Measurements from ENCODE around the gene MYH6.
"Not testable (repeated sequence)": the region's sequence is repeated elsewhere in the genome, so short reads cannot be mapped to it uniquely, and the experiment has no call there.

The MYH6 gene

GRCh38 chr14:23415821-23416778, 8.0 kb upstream of the MYH6 start:
- DNase-seq (ENCODE audit: low spot score), result no peak
- no peak for FAIRE-seq

- no peak for DNase-seq (ENCODE audit: low spot score)
Observed at GRCh38 chr14:23414906-23415820, 7.1 kb upstream of the MYH6 start.

GRCh38 chr14:23414254-23414653, 6.2 kb upstream of the MYH6 start:
- FAIRE-seq (no peak), DNase-seq (ENCODE audit: low spot score) (no peak)

More at GRCh38 chr14:23414906-23415820, 7.1 kb upstream of the MYH6 start:
- peak; percentile 77 for FAIRE-seq

DNA sequence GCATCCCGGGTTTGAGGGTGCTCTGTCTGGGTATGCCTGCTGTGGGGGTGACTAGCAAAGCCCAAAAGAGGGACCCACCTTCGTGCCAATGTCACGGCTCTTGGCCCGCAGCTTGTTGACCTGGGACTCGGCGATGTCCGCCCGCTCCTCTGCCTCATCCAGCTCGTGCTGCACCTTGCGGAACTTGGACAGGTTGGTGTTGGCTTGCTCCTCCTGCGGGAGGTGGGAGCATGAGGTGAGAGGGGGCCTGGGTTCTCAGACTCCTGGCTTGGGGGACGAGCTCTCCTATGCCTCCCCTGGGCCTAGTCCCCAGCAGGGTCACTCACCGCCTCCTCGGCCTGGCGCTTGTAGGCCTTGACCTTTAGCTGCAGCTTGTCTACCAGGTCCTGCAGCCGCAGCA, 5.6 kb upstream of the MYH6 start:
- no peak for DNase-seq (ENCODE audit: low spot score)
- FAIRE-seq, result no peak

DNA sequence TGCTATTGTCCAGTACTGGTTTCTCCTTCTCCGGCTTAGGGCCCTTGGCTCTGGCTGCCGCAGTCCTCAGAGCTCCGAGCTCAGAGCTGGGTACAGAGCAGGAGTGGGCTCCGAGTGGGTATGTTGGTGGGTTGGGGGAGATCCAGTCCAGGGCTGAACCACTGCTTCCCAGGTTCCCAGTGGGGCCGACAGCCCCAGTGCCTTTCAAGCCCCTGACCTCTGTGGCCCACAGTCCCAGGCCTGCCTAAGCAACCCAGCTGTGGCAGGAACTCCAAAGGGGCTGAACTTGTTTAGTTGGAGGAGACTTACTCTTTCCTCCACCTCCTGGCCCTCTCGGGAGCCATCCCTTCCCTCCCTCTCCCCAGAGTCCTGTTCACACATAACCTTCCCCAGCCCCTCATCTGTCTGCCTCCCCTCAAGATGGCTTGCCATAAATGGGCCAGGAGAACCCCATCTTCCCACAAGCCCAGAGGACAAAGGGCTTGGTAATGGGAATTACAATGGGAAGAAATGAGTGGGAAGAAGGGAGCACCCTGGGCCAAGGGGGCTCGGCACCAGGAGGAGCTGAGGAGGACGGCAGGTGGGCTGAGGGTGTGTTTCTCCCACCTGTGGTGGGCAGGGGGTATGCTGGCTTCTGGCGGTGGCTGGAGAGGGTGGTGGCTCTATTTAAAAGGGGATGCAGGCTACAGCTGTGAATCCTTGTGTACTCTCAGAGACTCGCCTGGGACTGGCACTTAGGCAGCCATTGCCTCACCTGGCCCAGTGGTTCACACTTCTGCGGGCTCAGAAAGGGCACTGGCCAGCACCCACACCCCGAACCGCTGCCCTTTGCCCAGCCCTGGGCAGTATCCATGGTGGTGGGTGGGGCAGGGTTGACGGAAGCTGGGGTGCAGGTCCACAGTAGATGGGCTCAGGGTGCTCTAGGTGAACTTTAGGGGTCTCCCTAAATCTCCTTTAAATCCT, 3.8 kb upstream of the MYH6 start:
- FAIRE-seq (no peak), DNase-seq (ENCODE audit: low spot score) (no peak)

- no peak for DNase-seq (ENCODE audit: low spot score)
- no peak for FAIRE-seq
Observed at GRCh38 chr14:23409966-23410635, 2.0 kb upstream of the MYH6 start.

GRCh38 chr14:23409475-23409874, 1.4 kb upstream of the MYH6 start:
- FAIRE-seq, result no peak
- DNase-seq (ENCODE audit: low spot score), result no peak

GRCh38 chr14:23408307-23408630, 196 bp upstream of the MYH6 start:
- DNase-seq (ENCODE audit: low spot score) (no peak), FAIRE-seq (no peak)

GRCh38 chr14:23406725-23407355, 1.2 kb downstream of the MYH6 start:
- DNase-seq (ENCODE audit: low spot score) (no peak), FAIRE-seq (no peak)

DNA sequence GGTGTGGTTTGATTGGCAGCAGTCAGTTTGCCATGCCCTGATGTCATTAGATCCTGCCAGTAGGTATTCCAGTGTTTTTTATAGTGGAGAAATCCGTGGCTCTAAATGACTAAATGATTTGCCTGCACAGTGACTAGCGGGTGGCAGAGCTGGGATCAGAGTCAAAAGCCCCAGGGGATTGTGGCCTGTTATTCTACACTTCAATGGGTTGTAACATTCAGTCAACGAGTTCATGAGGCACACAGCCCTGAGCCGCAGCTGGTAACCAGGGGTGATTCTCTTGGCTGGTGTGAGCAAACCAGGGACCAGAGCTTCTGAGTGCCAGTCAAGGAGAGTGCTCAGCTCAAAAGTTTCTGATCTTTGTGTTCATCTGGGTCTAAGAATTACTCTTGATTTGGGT, 1.8 kb downstream of the MYH6 start:
- DNase-seq (ENCODE audit: low spot score) (no peak), FAIRE-seq (no peak)

DNA sequence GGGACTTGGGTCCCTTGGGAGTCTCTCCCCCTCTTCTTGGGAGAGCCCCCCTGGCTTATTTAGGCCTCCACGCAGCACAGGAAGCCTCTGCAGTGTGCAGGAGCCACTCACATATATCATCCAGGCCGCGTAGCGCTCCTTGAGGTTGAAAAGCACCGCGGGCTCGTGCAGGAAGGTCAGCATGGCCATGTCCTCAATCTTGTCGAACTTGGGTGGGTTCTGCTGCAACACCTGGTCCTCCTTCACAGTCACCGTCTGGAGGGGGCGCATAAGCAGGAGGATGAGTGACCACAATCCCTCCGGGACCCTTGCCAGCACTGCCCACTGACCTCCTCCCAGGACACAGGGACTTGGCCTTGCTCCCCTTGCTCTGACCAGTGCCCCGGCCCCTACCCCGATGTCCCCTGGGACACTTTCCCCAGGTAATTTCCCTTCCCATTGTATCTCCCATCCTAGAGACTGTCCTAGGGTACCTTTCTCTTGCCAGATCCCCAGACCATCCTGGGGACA, 2.5 kb downstream of the MYH6 start:
- no peak for FAIRE-seq
- no peak for DNase-seq (ENCODE audit: low spot score)

GRCh38 chr14:23405096-23405495, 3.0 kb downstream of the MYH6 start:
- no peak for DNase-seq (ENCODE audit: low spot score)
- FAIRE-seq, result no peak

DNA sequence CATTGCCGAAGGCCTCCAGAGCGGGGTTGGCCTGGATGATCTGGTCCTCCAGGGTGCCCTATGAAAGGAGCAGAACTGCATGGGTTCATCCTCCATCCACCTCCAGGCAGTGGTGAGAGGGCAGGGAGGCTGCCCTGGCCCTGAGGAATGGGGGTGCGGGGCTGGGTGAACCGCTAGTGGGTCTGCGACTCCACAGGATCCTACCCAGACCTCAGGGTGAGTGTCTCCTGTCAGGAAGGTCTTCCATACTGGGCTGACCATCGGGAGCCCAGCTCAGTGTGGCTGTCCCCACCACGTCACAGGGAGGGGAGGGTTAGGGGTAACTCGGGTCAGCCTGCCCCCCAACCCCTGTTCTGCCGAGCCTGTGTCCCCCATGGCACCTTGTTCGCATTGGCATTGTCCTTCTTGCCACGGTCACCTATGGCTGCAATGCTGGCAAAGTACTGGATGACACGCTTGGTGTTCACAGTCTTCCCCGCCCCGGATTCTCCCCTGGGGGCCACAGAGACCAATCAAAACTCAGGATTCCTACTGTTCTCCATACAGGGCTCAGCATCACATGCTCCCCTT, 3.7 kb downstream of the MYH6 start:
- DNase-seq (ENCODE audit: low spot score) (no peak), FAIRE-seq (no peak)

DNA sequence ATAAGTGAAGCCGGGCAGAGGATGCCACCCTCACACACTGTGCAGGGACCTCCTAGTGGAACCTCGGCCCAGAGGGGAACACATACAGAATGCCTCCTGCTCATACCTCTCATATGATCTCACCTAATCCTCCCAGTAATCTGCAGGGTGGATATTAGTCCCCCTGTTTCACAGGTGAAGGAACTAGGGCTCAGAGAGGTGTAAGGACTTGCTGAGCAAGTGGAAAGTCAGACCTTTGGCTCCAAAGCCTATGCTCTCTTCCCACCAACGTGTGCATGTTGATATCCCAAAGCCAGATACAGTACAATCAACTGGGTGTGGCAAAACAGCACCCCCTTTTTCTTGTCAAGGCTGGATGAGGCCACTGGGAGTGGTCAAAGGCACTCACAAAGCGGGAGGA, 4.2 kb downstream of the MYH6 start:
- FAIRE-seq, result no peak
- DNase-seq (ENCODE audit: low spot score), result no peak

DNA sequence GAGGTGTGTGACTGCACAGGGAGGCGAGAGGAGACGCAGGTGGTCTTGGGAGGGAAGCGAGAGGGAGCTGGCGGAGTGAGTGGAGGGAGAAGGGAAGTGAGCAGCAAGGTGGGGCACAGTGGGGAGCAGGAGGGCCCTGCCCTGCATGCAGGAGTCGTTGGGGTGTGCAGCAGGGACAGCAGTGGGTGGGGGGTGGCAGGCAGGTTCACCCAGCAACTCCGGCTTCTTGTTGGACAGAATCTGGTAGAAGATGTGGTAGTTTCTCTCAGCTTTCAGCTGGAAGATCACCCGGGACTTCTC, 5.0 kb downstream of the MYH6 start:
- no peak for DNase-seq (ENCODE audit: low spot score)
- no peak for FAIRE-seq

- no peak for FAIRE-seq
- no peak for DNase-seq (ENCODE audit: low spot score)
Observed at GRCh38 chr14:23402296-23403138, 5.6 kb downstream of the MYH6 start.

- no peak for DNase-seq (ENCODE audit: low spot score)
- FAIRE-seq, result no peak
Observed at GRCh38 chr14:23401291-23401690, 6.8 kb downstream of the MYH6 start.

GRCh38 chr14:23400496-23401149, 7.5 kb downstream of the MYH6 start:
- DNase-seq (ENCODE audit: low spot score); FAIRE-seq: not testable (repeated sequence)
